22Rv1 (cell line): ENCODE data around the gene ATP11A.

ENCODE experiments used
- H3K27ac ChIP-seq: fragments of 450-650 bp; 2 replicates; pipeline ENCODE4 v1.5.1; 2017
- CTCF ChIP-seq: fragments of 450-650 bp; IDR thresholded peaks from 2 replicates; pipeline ENCODE4 v1.5.1; 2017; ENCODE audit warnings: mild to moderate bottlenecking
- ZFX ChIP-seq: fragments of 450-650 bp; IDR thresholded peaks from 2 replicates; pipeline ENCODE4 v1.6.1; 2017; ENCODE audit warnings: antibody characterized with exemption, borderline replicate concordance

Gene ATP11A

GRCh38 chr13:112733661-112734379, 44.0 kb downstream of the ATP11A start:
- H3K27ac ChIP-seq, result no peak overlapping the region

GRCh38 chr13:112734696-112735547, 45.1 kb downstream of the ATP11A start:
- TF ChIP-seq CTCF (no peak), ZFX (no peak)
- H3K27ac ChIP-seq, result no peak overlapping the region

More at GRCh38 chr13:112733661-112734379, 44.0 kb downstream of the ATP11A start:
- TF ChIP-seq ZFX, result no peak
- TF ChIP-seq CTCF, result no peak

- H3K27ac ChIP-seq, result no peak overlapping the region
- TF ChIP-seq ZFX (no peak), CTCF (no peak)
Observed at GRCh38 chr13:112735791-112736190, 46.0 kb downstream of the ATP11A start.

GRCh38 chr13:112737294-112737693, 47.5 kb downstream of the ATP11A start:
- no peak for TF ChIP-seq CTCF
- no peak for TF ChIP-seq ZFX
- H3K27ac ChIP-seq, result no peak overlapping the region

GRCh38 chr13:112738606-112739005, 48.8 kb downstream of the ATP11A start:
- H3K27ac ChIP-seq, result no peak overlapping the region
- no peak for TF ChIP-seq CTCF
- no peak for TF ChIP-seq ZFX

GRCh38 chr13:112740502-112741131, 50.8 kb downstream of the ATP11A start:
- TF ChIP-seq ZFX, result no peak
- no peak for TF ChIP-seq CTCF
- no peak overlapping the region for H3K27ac ChIP-seq

GRCh38 chr13:112741185-112741755, 51.4 kb downstream of the ATP11A start:
- TF ChIP-seq ZFX, result no peak
- TF ChIP-seq CTCF, result no peak
- no peak overlapping the region for H3K27ac ChIP-seq
